H9 (cell line): ENCODE results near the gene AXIN2. TPM values are rescaled to one million over a fixed set of nuclear protein-coding genes. Genes with fewer than 3 reads are reported as not detected.

Source experiments
- DNase-seq: peaks from one replicate; pipeline ENCODE4 v3.0.0-alpha.2; 2017
- H2AFZ ChIP-seq: one replicate; pipeline ENCODE4 v1.6.1; 2013; ENCODE audit warnings: mild to moderate bottlenecking, low read length, control low read depth, moderate library complexity
- H2AK5ac ChIP-seq: 2 replicates; pipeline ENCODE4 v1.6.1; 2013; ENCODE audit warnings: low read length, control low read depth, mixed read lengths; ENCODE audit not compliant: insufficient read length
- H2BK120ac ChIP-seq: one replicate; pipeline ENCODE4 v1.6.1; 2013; ENCODE audit warnings: low read depth, mild to moderate bottlenecking, low read length, control low read depth, inconsistent platforms; ENCODE audit not compliant: poor library complexity, severe bottlenecking
- H2BK12ac ChIP-seq: 2 replicates; pipeline ENCODE4 v1.6.1; 2013; ENCODE audit warnings: low read length, control low read depth, mixed read lengths, low read depth; ENCODE audit not compliant: insufficient read length
- H2BK15ac ChIP-seq: 2 replicates; pipeline ENCODE4 v1.6.1; 2013; ENCODE audit warnings: low read depth, low read length, control low read depth
- H2BK20ac ChIP-seq: one replicate; pipeline ENCODE4 v1.6.1; 2013; ENCODE audit warnings: low read depth, mild to moderate bottlenecking, low read length, control low read depth, inconsistent platforms; ENCODE audit not compliant: poor library complexity, severe bottlenecking
- H2BK5ac ChIP-seq: 2 replicates; pipeline ENCODE4 v1.6.1; 2013; ENCODE audit warnings: low read length, control low read depth, mixed read lengths; ENCODE audit not compliant: insufficient read length
- H3K14ac ChIP-seq: 2 replicates; pipeline ENCODE4 v1.6.1; 2013; ENCODE audit warnings: low read length, control low read depth; ENCODE audit not compliant: insufficient read depth
- H3K18ac ChIP-seq: 2 replicates; pipeline ENCODE4 v1.6.1; 2013; ENCODE audit warnings: low read depth, mild to moderate bottlenecking, mixed read lengths, low read length, control low read depth; ENCODE audit not compliant: insufficient read length
- H3K23ac ChIP-seq: 2 replicates; pipeline ENCODE4 v1.6.1; 2013; ENCODE audit warnings: low read length, control low read depth, mixed read lengths, low read depth; ENCODE audit not compliant: insufficient read length
- H3K23me2 ChIP-seq: 2 replicates; pipeline ENCODE4 v1.6.1; 2013; ENCODE audit warnings: low read depth, mild to moderate bottlenecking, mixed read lengths, low read length, control low read depth; ENCODE audit not compliant: insufficient read length, poor library complexity, severe bottlenecking
- H3K27ac ChIP-seq: 2 replicates; pipeline ENCODE4 v1.5.1; 2013; ENCODE audit warnings: low read length, control low read depth, mixed read lengths, low read depth; ENCODE audit not compliant: insufficient read length
- H3K27me3 ChIP-seq: 2 replicates; pipeline ENCODE4 v1.6.1; 2013; ENCODE audit warnings: low read length, control low read depth, inconsistent platforms; ENCODE audit not compliant: insufficient read depth
- H3K4ac ChIP-seq: 2 replicates; pipeline ENCODE4 v1.6.1; 2013; ENCODE audit warnings: low read depth, mild to moderate bottlenecking, control low read depth, inconsistent platforms, low read length, moderate library complexity
- H3K4me1 ChIP-seq: 2 replicates; pipeline ENCODE4 v1.6.1; 2013; ENCODE audit warnings: low read length, control low read depth, inconsistent platforms; ENCODE audit not compliant: insufficient read depth
- H3K4me2 ChIP-seq: 2 replicates; pipeline ENCODE4 v1.6.1; 2013; ENCODE audit warnings: low read length, control low read depth, mixed read lengths; ENCODE audit not compliant: insufficient read length, insufficient read depth
- H3K56ac ChIP-seq: 2 replicates; pipeline ENCODE4 v1.6.1; 2013; ENCODE audit warnings: low read depth, mild to moderate bottlenecking, mixed read lengths, low read length, control low read depth; ENCODE audit not compliant: insufficient read length
- H3K79me1 ChIP-seq: 2 replicates; pipeline ENCODE4 v1.6.1; 2013; ENCODE audit warnings: low read depth, mild to moderate bottlenecking, moderate library complexity, low read length, control low read depth, inconsistent platforms; ENCODE audit not compliant: insufficient read depth, poor library complexity, severe bottlenecking
- H3K79me2 ChIP-seq: 2 replicates; pipeline ENCODE4 v1.6.1; 2013; ENCODE audit warnings: low read length, control low read depth, inconsistent platforms; ENCODE audit not compliant: insufficient read depth
- H3K9ac ChIP-seq: 2 replicates; pipeline ENCODE4 v1.6.1; 2013; ENCODE audit warnings: low read length, control low read depth, mixed read lengths; ENCODE audit not compliant: insufficient read length; ENCODE audit errors: extremely low read depth
- H3K9me3 ChIP-seq: one replicate; pipeline ENCODE4 v1.6.1; 2013; ENCODE audit warnings: low read depth, low read length, inconsistent platforms; ENCODE audit not compliant: control insufficient read depth
- H3T11ph ChIP-seq: one replicate; pipeline ENCODE4 v1.6.1; 2013; ENCODE audit warnings: mild to moderate bottlenecking, low read length, control low read depth, inconsistent platforms
- H4K20me1 ChIP-seq: one replicate; pipeline ENCODE4 v1.6.1; 2013; ENCODE audit not compliant: control insufficient read depth, insufficient read length, insufficient read depth
- H4K5ac ChIP-seq: 2 replicates; pipeline ENCODE4 v1.6.1; 2013; ENCODE audit warnings: low read depth, mild to moderate bottlenecking, mixed read lengths, low read length, control low read depth; ENCODE audit not compliant: insufficient read length
- H4K8ac ChIP-seq: replicated peaks from 2 replicates; pipeline ENCODE4 v1.6.1; 2013; ENCODE audit warnings: low read length, control low read depth, mixed read lengths, low read depth; ENCODE audit not compliant: insufficient read length
- H4K91ac ChIP-seq: 2 replicates; pipeline ENCODE4 v1.6.1; 2013; ENCODE audit warnings: low read depth, mild to moderate bottlenecking, moderate library complexity, mixed read lengths, low read length, control low read depth; ENCODE audit not compliant: insufficient read length
- H3K27ac Mint-ChIP-seq, 3 experiments: 2 replicates in 2 of 3; 3 replicates in 1 of 3; pipeline ENCODE4 v1.8.0; 2020 to 2021; ENCODE audit warnings: mixed read lengths in 3 of 3, mild to moderate bottlenecking in 1 of 3, moderate library complexity in 1 of 3
- H3K27me3 Mint-ChIP-seq: 2 replicates; pipeline ENCODE4 v1.8.0; 2021; ENCODE audit warnings: low read depth, mild to moderate bottlenecking, moderate library complexity, mixed read lengths
- H3K36me3 Mint-ChIP-seq, 3 experiments: 2 replicates in 2 of 3; 3 replicates in 1 of 3; pipeline ENCODE4 v1.8.0; 2020 to 2021; ENCODE audit warnings: low read depth in 3 of 3, mixed read lengths in 3 of 3; ENCODE audit not compliant: insufficient read depth in 1 of 3
- H3K4me1 Mint-ChIP-seq, 2 experiments: 2 replicates each; pipeline ENCODE4 v1.8.0; 2020; ENCODE audit warnings: mixed read lengths in 2 of 2
- H3K4me3 Mint-ChIP-seq, 2 experiments: 2 replicates in 1 of 2; 3 replicates in 1 of 2; pipeline ENCODE4 v1.8.0; 2020 to 2021; ENCODE audit warnings: mild to moderate bottlenecking in 2 of 2, mixed read lengths in 2 of 2, moderate library complexity in 1 of 2
- H3K9me3 Mint-ChIP-seq, 2 experiments: 2 replicates in 1 of 2; 3 replicates in 1 of 2; pipeline ENCODE4 v1.8.0; 2020; ENCODE audit warnings: mild to moderate bottlenecking in 2 of 2, mixed read lengths in 2 of 2, moderate library complexity in 1 of 2
- CTCF ChIP-seq: fragments of 200-600 bp; sonication (generic); conservative IDR thresholded peaks from 3 replicates; pipeline ENCODE4 v1.8.0; 2021; ENCODE audit warnings: antibody characterized with exemption, mild to moderate bottlenecking
- WGBS: extraction: QIAGEN DNeasy Blood & Tissue Kit; methylation state at CpG from one replicate; pipeline ENCODE4 v1.1.7; 2013; ENCODE audit warnings: missing lambda C conversion rate, low lambda C conversion rate, mixed read lengths; ENCODE audit not compliant: insufficient read length; ENCODE audit errors: extremely low coverage; 5-methylcytosine and 5-hydroxymethylcytosine counted together
- total RNA-seq: library from RNA; stranded (reverse); gene quantifications from 2 replicates; pipeline ENCODE4 v1.2.1, GENCODE V29; 2021

The AXIN2 gene
- total RNA-seq, 1 experiment from 2014 or later = 35.0 TPM

- no peak for TF ChIP-seq CTCF
- H3K79me1 ChIP-seq = peaks cover 7% of the 10 kb centered on the region
- no peaks in the 10 kb centered on the region for H4K20me1 ChIP-seq
- H3K23me2 ChIP-seq = no peaks in the 10 kb centered on the region
- H3K4me2 ChIP-seq = no peak overlapping the region
- H3K14ac ChIP-seq = no peak overlapping the region
- Mint-ChIP-seq H3K9me3 (no peaks in the 10 kb centered on the region; a peak in 1 of 5 replicates), H3K27me3 (no peaks in the 10 kb centered on the region), H3K4me3 (no peak overlapping the region), H3K27ac (no peak overlapping the region; a peak in 1 of 7 replicates), H3K36me3 (peaks cover 20 to 84% (median 63%) of the 10 kb centered on the region in 3 experiments), H3K4me1 (peaks cover 57 to 70% of the 10 kb centered on the region in 2 experiments)
- no peak overlapping the region for H3K27ac ChIP-seq
- whole genome bisulfite sequencing = no CpG with 5 or more reads among the region's 1 CpG
- H2BK15ac ChIP-seq = no peak overlapping the region
- no peak overlapping the region for H4K5ac ChIP-seq
- H3K23ac ChIP-seq = no peak overlapping the region
- H4K91ac ChIP-seq = no peak overlapping the region
- no peaks in the 10 kb centered on the region; the same call in 1 of the 2 replicates for H3K27me3 ChIP-seq
- no peak overlapping the region for H3K9ac ChIP-seq
- H3K4me1 ChIP-seq = peaks cover 18% of the 10 kb centered on the region
- H4K8ac ChIP-seq = no peak overlapping the region
- no peaks in the 10 kb centered on the region for H3K9me3 ChIP-seq
- no peak overlapping the region for H2BK120ac ChIP-seq
- H3K18ac ChIP-seq = no peak overlapping the region
- no peak overlapping the region for H2BK12ac ChIP-seq
- H2BK20ac ChIP-seq = no peak overlapping the region
- H2AK5ac ChIP-seq = no peak overlapping the region
- H3K4ac ChIP-seq = no peak overlapping the region
- no peak overlapping the region for H2BK5ac ChIP-seq
- H2AFZ ChIP-seq = no peak overlapping the region
- H3K79me2 ChIP-seq = peaks cover 20% of the 10 kb centered on the region; the same call in 1 of the 2 replicates
- no peak for DNase-seq
- H3K56ac ChIP-seq = no peak overlapping the region
- no peak overlapping the region for H3T11ph ChIP-seq
Observed at GRCh38 chr17:65542067-65542466, 19.4 kb downstream of the AXIN2 start.
